ENCODE data around the gene HS1BP3.

GRCh38 chr2:20609349-20609994, 41.4 kb downstream of the HS1BP3 start:
- no peak for TF ChIP-seq POLR2A (IDR thresholded peaks at IDR 0.05)
- TF ChIP-seq CTCF (IDR thresholded peaks at IDR 0.05) = peak in 1 of 6 experiments; percentile 23

Data from thyroid gland (tissue), 4 donors.